ENCODE data around the gene AFF3.
A peak's percentile ranks its signal among the peaks of the same experiment; 100 is the strongest.

AFF3 gene

GRCh38 chr2:100046961-100047947 lies 95.1 kb downstream of the AFF3 start:
- FAIRE-seq = no peak

GRCh38 chr2:100045000-100045399 lies 97.4 kb downstream of the AFF3 start:
- DNase-seq (ENCODE audit: low spot score) (no peak), FAIRE-seq (no peak)

More at GRCh38 chr2:100046961-100047947, 95.1 kb downstream of the AFF3 start:
- no peak for DNase-seq (ENCODE audit: low spot score)

- DNase-seq (ENCODE audit: low spot score) = no peak
- no peak for FAIRE-seq
These were observed 98.5 kb downstream of the AFF3 start for GRCh38 chr2:100043891-100044255.

- DNase-seq (ENCODE audit: low spot score) (no peak), FAIRE-seq (no peak)
These were observed 99.1 kb downstream of the AFF3 start for GRCh38 chr2:100043081-100043890.

DNA sequence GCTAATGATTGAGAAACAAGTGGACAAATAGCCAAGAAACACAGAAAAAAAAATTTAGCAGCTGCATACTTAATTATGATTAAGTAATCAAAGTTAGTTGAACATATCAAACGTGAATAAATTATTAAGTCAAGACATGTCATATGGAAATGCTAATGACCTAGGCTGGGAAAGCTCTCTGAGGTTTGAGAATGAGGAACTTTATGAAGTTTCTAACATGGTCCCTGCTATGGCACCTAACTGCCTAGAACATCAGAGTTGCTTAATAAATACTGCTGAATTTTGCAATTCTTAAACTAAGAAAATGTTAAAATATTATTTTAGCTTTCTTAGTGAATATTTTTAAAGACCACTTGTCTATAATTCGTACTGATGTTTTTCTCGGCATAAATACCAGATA lies 99.8 kb downstream of the AFF3 start:
- DNase-seq (ENCODE audit: low spot score) (no peak), FAIRE-seq (no peak)

GRCh38 chr2:100041946-100042345 lies 100.4 kb downstream of the AFF3 start:
- no peak for DNase-seq (ENCODE audit: low spot score)
- FAIRE-seq = no peak

DNA sequence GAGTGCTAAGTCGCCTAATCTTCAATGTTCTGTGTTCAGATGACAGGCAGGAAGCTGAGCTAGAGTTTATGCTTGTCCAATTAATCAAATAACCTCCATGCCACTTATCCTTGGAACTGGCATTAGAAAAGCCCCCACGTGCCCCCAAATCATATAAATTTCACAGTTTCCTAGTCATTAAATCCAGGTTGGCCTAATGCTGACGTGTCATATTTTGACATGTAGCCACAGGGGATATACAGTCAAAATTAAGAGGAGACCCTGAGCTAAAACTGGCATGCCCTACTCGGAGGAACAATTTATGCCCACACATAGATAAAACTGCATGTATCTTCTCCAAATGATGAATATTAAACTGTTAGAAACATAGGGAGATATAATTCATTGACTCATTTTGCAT lies 101.0 kb downstream of the AFF3 start:
- FAIRE-seq = no peak

GRCh38 chr2:100040906-100041305 lies 101.5 kb downstream of the AFF3 start:
- FAIRE-seq (no peak), DNase-seq (ENCODE audit: low spot score) (no peak)

More for the DNA sequence above, 101.0 kb downstream of the AFF3 start:
- DNase-seq (ENCODE audit: low spot score) = no peak

DNA sequence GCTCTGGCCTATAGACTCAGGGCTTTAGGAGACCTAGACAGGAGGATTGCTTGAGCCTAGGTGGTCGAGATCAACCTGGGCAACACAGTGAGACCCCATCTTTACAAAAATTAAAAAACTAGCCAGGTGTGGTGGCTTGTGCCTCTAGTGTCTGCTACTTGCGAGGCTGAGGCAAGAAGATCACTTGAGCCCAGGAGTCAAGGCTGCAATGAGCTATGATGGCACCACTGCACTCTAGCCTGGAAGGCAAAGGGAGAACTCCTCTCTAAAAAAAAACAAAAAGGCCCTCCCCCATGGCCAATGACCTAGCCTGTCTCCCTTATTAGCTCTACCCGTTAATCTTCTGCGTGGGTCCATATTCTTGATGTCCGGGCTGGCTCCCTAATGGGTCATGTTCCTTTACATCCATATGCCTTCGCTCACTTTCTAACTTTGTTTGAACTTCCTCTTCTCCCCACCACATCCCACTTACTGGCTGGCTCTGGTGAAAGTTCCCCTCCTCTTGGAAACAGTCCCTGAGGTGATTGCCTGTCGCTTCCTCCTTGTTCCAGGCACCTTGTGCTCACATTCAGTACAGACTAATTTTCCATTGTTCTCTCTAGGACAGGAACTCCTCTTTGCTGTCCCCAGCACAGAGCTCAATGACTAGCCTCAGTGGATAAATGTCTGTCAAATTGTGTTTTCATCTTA lies 103.0 kb downstream of the AFF3 start:
- no peak for DNase-seq (ENCODE audit: low spot score)
- FAIRE-seq = no peak

- FAIRE-seq (no peak), DNase-seq (ENCODE audit: low spot score) (no peak)
These were observed 104.4 kb downstream of the AFF3 start for GRCh38 chr2:100038011-100038410.

DNA sequence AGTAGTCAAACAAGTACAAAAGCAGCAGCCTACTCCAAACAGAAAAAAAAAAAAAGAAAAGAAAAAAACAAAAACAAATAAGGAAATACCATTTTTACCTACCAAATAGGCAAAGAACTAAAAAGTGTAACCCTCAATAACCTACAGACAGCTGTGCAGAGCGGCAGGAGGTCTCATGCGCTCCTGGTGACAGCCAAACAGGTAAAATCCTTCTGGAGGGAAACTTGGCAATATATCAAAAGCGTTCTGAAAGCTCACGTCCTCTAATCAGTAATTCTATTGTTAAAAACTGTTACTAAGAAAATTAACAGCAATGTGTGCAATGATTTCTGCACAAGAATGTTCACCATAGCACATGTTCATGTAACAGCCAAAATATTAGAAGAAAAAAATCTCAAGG lies 105.6 kb downstream of the AFF3 start:
- no peak for FAIRE-seq
- DNase-seq (ENCODE audit: low spot score) = no peak

DNA sequence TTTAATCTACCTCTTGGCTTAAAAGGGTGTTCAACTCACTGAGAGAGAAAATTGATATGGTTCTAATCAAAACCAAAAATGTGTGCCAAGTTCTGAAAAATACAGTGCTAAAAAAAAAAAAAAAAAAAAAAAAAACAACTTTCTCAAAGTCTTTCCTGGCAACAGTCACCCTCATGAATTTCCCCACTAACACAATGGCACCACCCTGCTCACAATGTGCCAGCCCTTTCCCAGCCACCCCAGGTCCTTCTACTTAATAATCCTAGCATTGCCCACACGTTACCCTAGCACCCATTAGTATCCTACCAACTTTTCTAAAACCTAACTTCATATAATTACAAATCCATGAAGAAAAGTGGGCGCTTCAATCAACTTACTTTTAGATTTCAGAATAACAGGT lies 106.4 kb downstream of the AFF3 start:
- no peak for FAIRE-seq

GRCh38 chr2:100034431-100034830 lies 108.0 kb downstream of the AFF3 start:
- DNase-seq (ENCODE audit: low spot score) (no peak), FAIRE-seq (no peak)

More for the DNA sequence above, 106.4 kb downstream of the AFF3 start:
- DNase-seq (ENCODE audit: low spot score) = no peak

GRCh38 chr2:100033976-100034375 lies 108.4 kb downstream of the AFF3 start:
- no peak for DNase-seq (ENCODE audit: low spot score)
- no peak for FAIRE-seq

DNA sequence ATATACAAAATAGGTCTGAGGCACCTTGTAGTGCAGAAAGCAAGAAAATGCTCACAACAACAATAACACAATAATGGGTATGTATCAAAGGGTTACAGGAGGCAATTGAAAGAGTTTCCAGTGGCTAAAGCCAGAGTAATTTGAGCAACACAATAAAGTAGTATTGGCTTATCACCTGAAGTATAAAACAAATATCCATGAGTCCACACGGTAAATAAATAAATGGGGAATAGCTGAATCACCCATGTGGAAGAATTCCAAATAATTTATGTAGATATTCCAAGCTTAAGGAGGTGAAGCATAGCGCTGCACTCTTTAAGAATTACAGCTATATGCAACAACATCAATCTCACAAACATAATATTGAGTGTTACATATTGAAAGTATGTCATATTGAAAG lies 110.8 kb downstream of the AFF3 start:
- no peak for DNase-seq (ENCODE audit: low spot score)
- no peak for FAIRE-seq

- no peak for FAIRE-seq
These were observed 112.9 kb downstream of the AFF3 start for GRCh38 chr2:100029460-100029859.

GRCh38 chr2:100021791-100022340 lies 120.5 kb downstream of the AFF3 start:
- DNase-seq (ENCODE audit: low spot score) = no peak

More at GRCh38 chr2:100029460-100029859, 112.9 kb downstream of the AFF3 start:
- no peak for DNase-seq (ENCODE audit: low spot score)

GRCh38 chr2:100019499-100019898 lies 122.9 kb downstream of the AFF3 start:
- no peak for FAIRE-seq

More at GRCh38 chr2:100021791-100022340, 120.5 kb downstream of the AFF3 start:
- FAIRE-seq = peak; percentile 43

DNA sequence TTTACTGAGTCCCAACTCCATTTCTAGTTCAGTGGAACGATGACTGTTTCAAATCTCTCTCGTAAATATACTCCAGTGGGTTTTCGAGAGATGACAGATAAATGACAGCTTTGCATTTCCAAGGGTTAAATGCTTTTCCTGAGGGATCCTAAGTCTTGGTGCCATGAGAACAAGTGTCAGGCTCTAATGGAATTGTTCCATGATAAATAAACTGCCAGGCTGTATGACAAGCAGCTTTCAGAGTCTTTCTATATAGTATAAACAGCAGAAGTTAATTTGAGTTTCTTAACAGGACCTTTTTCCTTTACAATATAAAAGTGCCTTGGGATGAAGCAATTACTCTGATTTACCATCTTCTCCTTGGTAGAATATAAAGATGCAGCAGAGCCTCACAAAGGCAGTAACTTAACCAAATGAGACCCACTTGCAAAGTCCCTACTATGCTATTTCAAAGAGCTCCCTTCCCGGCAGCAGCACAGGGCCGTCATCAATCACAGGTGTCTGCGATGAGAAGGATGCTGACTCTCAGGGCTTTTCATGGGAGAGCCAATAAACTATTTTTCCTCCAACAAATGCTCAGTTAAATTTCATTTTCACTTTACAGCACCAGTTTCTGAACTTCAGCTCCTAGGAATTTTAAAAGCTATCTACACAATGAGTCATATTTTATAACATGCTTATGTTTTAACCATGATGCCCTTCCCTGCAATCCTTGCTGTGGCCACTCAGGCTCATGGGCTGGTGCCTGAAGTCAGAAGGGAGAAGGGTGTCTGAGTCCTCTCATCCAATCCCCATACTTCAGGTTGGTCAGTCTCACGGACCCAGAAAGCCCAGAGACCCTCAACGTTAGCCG lies 123.8 kb downstream of the AFF3 start:
- FAIRE-seq = peak; percentile 66
- peak; percentile 76 for DNase-seq (ENCODE audit: low spot score)

More at GRCh38 chr2:100019499-100019898, 122.9 kb downstream of the AFF3 start:
- DNase-seq (ENCODE audit: low spot score) = no peak

GRCh38 chr2:100017633-100018032 lies 124.8 kb downstream of the AFF3 start:
- FAIRE-seq (peak; percentile 23), DNase-seq (ENCODE audit: low spot score) (peak; percentile 63)
